ENCODE measurements around the gene FDXACB1.

The FDXACB1 gene

DNA sequence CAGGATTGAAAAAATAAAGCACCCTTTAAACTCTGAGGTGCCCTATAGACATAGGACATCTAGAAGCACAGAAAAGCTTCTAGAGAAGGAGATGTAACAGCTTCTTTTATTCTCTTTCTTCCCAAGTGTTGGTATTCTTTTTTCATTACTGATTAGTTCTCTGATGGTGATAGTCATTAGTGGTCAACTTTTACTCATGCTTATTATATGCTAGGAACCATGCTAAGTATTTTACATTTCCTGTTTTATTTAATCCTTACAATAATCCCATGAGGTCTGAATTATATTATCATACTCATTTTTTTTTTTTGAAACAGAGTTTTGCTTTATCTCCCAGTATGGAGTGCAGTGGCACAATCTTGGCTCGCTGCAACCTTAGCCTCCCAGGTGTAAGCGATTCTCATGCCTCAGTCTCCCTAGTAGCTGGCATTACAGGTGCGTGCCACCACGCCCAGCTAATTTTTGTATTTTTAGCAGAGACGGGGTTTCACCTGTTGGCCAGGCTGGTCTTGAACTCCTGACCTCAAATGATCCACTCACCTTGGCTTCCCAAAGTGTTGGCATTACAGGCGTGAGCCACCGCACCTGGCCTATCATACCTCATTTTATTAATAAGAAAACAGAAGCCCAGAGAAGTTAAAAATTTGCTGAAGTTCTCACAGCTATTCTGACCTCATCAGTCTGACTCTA is 42.7 kb upstream of the FDXACB1 start:
- TF ChIP-seq, protein P1, sequence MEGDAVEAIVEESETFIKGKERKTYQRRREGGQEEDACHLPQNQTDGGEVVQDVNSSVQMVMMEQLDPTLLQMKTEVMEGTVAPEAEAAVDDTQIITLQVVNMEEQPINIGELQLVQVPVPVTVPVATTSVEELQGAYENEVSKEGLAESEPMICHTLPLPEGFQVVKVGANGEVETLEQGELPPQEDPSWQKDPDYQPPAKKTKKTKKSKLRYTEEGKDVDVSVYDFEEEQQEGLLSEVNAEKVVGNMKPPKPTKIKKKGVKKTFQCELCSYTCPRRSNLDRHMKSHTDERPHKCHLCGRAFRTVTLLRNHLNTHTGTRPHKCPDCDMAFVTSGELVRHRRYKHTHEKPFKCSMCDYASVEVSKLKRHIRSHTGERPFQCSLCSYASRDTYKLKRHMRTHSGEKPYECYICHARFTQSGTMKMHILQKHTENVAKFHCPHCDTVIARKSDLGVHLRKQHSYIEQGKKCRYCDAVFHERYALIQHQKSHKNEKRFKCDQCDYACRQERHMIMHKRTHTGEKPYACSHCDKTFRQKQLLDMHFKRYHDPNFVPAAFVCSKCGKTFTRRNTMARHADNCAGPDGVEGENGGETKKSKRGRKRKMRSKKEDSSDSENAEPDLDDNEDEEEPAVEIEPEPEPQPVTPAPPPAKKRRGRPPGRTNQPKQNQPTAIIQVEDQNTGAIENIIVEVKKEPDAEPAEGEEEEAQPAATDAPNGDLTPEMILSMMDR (conservative IDR thresholded peaks at IDR 0.05; ENCODE audit: low read length) = no peak
- DNase-seq (ENCODE audit: low read depth) = no peak
- no peak overlapping the region for H3K4me3 ChIP-seq (ENCODE audit: low read length)

DNA sequence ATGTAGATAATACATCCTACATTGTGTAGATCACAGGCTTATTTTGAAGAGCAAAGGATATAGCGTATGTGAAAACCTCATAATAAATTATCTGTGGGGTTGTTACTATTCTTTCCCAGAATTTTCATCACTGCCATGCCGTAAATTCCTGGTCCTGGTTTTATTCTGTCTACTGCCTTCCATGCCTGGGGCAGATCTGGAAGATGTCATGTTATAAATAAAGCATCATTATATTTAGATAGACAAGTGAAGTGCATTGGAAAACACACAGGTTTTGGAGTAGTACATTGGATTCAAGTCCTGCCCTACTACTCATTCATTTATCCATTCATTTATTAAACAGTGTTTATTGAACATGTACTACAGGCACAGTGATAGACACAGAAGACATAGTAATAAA is 41.9 kb upstream of the FDXACB1 start:
- H3K4me3 ChIP-seq (ENCODE audit: low read length) = no peak overlapping the region
- TF ChIP-seq, protein P1 (conservative IDR thresholded peaks at IDR 0.05; ENCODE audit: low read length) = no peak
- no peak for DNase-seq (ENCODE audit: low read depth)

DNA sequence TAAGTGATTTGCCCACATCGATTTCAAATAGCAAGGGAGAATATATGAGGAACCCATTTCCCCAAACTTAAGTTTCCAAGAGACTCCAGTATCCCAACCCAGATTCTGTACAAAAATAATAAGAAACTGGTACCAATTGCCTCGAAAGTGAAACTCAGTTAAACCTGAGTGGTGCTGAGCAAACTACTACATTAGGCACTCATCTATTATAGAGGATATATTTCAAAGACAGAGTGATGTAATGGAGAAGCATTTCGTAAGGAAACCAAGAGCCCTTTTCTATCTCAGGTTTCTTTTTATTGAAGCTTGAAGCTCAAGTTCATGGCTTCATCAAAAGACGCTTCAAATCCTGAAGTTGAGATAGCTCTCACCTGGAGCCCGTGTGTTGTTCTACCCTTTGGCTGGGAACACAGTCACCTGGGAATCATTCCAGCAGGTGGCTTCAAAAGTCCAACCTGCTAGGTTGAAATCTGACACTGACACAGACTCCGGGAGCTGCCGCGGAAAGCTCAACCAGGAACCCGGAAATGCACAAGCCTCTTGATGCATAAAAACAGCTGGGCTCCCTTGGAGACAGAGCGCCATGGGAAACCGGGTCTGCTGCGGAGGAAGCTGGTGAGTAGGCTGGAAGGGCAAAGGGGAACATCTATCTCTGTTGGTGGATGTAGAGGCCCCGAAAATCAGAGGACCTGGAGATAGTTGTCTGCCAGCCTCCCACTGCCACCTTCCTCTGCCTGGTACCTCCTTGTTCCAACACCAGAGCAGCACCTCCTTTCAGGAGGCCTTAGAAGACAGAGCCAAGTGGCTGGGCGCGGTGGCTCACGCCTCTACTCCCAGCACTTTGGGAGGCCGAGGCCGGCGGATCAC is 39.7 kb upstream of the FDXACB1 start, which contains the start of gene C11orf52:
Gene C11orf52, plus strand, starts transcription at position 524 of the 867 bp plus-strand sequence. Its CDS starts 60 bp downstream, at position 584.
- DNase-seq (ENCODE audit: low read depth) = peak; percentile 48
- peak within 1 kb of the TSS; percentile 8 for H3K4me3 ChIP-seq (ENCODE audit: low read length)
- TF ChIP-seq, protein P1 (conservative IDR thresholded peaks at IDR 0.05; ENCODE audit: low read length) = no peak

DNA sequence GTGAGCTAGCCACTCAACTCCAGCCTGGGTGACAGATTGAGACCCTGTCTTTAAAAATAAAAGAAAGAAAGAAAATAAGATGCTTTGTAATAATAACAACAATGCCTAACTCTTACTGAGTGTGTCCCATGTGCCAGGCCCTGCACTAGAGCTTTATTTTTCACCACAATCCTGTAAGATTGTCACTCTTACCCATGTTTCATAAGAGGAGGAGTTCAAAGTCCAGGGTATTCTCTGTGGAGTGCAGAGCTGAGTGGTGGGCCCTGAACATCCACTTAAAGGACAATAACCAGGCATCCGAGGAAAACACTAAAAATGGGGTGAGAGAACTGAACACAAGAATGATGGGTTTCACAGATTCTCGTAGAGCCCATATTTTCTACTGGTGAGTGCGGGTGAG is 38.8 kb upstream of the FDXACB1 start:
- no peak for DNase-seq (ENCODE audit: low read depth)
- TF ChIP-seq, protein P1 (conservative IDR thresholded peaks at IDR 0.05; ENCODE audit: low read length) = no peak
- no peak overlapping the region for H3K4me3 ChIP-seq (ENCODE audit: low read length)

DNA sequence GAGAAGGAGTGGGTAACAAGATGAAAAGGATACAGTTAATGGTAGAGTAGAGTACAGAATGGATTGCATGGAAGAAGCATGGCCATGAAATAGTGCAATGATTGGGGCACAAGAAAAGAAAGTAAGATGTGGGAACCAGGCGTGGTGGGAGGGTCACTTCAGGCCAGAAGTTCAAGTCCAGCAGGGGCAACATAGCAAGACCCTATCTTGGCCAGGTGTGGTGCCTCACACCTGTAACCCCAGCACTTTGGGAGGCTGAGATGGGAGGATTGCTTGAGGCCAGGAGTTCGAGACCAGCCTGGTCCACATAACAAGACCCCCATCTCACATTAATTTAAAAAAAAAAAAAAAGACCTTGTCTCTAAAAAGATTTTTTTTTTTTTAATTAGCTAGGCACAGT is 38.3 kb upstream of the FDXACB1 start:
- no peak overlapping the region for H3K4me3 ChIP-seq (ENCODE audit: low read length)
- TF ChIP-seq, protein P1 (conservative IDR thresholded peaks at IDR 0.05; ENCODE audit: low read length) = no peak
- no peak for DNase-seq (ENCODE audit: low read depth)

DNA sequence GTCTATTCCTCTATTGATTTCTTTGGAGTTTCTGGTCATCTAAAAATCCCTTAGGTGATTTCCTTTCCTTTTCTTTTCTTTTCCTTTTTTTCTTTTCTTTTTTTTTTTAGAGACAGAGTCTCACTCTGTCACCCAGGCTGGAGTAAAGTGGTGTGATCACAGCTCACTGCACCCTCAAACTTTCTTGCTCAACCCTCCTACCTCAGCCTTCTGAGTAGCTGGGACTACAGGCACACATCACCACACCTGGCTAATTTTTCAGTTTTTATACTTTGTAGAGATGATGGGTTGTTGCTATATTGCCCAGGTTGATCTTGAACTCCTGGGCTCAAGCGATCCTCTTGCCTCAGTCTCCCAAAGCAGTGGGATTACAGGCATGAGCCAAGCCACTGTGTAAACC is 37.8 kb upstream of the FDXACB1 start:
- TF ChIP-seq, protein P1 (conservative IDR thresholded peaks at IDR 0.05; ENCODE audit: low read length) = no peak
- no peak for DNase-seq (ENCODE audit: low read depth)
- no peak overlapping the region for H3K4me3 ChIP-seq (ENCODE audit: low read length)
